KMS-11 (cell line): ENCODE measurements around the gene SLC13A3.

Experiments used
- H2AFZ ChIP-seq: fragments of 200-600 bp; sonication (generic); 2 replicates; pipeline ENCODE4 v1.6.1; 2016; ENCODE audit warnings: antibody characterized with exemption, mixed run types, low read depth
- H3K27ac ChIP-seq: fragments of 200-600 bp; sonication (generic); 2 replicates; pipeline ENCODE4 v1.6.1; 2016; ENCODE audit warnings: mild to moderate bottlenecking, mixed run types
- H3K27me3 ChIP-seq: fragments of 200-600 bp; sonication (generic); 2 replicates; pipeline ENCODE4 v1.6.1; 2017; ENCODE audit warnings: mild to moderate bottlenecking, low read depth, mixed run types, moderate library complexity; ENCODE audit not compliant: insufficient read depth
- H3K36me3 ChIP-seq: fragments of 200-600 bp; sonication (generic); 2 replicates; pipeline ENCODE4 v1.6.1; 2017; ENCODE audit warnings: mild to moderate bottlenecking, mixed run types; ENCODE audit not compliant: insufficient read depth
- H3K4me1 ChIP-seq: fragments of 200-600 bp; sonication (generic); 2 replicates; pipeline ENCODE4 v1.6.1; 2016; ENCODE audit warnings: mild to moderate bottlenecking, low read depth, mixed run types; ENCODE audit not compliant: poor library complexity, severe bottlenecking
- H3K4me2 ChIP-seq: fragments of 200-600 bp; sonication (generic); 2 replicates; pipeline ENCODE4 v1.7.0; 2016; ENCODE audit warnings: mild to moderate bottlenecking, mixed run types
- H3K4me3 ChIP-seq: fragments of 200-600 bp; sonication (generic); IDR thresholded peaks from 2 replicates; pipeline ENCODE4 v1.6.1; 2017; ENCODE audit warnings: low read depth, low read length, mixed read lengths; ENCODE audit not compliant: insufficient read depth
- H3K79me2 ChIP-seq: fragments of 200-600 bp; sonication (generic); 2 replicates; pipeline ENCODE4 v1.6.1; 2016; ENCODE audit warnings: low read depth, mixed run types; ENCODE audit not compliant: insufficient read depth
- H3K9ac ChIP-seq: fragments of 200-600 bp; sonication (generic); 2 replicates; pipeline ENCODE4 v1.6.1; 2016; ENCODE audit warnings: mild to moderate bottlenecking, mixed run types
- H4K20me1 ChIP-seq: fragments of 200-600 bp; sonication (generic); 2 replicates; pipeline ENCODE4 v1.6.1; 2016; ENCODE audit warnings: mild to moderate bottlenecking, mixed run types; ENCODE audit not compliant: insufficient read depth
- TF ChIP-seq, protein P1 (sequence below): fragments of 200-600 bp; sonication (generic); conservative IDR thresholded peaks from 2 replicates; pipeline ENCODE4 v1.6.1; 2017; ENCODE audit warnings: low read depth, mild to moderate bottlenecking, antibody characterized with exemption, low read length, moderate library complexity, mixed read lengths

SLC13A3 gene

DNA sequence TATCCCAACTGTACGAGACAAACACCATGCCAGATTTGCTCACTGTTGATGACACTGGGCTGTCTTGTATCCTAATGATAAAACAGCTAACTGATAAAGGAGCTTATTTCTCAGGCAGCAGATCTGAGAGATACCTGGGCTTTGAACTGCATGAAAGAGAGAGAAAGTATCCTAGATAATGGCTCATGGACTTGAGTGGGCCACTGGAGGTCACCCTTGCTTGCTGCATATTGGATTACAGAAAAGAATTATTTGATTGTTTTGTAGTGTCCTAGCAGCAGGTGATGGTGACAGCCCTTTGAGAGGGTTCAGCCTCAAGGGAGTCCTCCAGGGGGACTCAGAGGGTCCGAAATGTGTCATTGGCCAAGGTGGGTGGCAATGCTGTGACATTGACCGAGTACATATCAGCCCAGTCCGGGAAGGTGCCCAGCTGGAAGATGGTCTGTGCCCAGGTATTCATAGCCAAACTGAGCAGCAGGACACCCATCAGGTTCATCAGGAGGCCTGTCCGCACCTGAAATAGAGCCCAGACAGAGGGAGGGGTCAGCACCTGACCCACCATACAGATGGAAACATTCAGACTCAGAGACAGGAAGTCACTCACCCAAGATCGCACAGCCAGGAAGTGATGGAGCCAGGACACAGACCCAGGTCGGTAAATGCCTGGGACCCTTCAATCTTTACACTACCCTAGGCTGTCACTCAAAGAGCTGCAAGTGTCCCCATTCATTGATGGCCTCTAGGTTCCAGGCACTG, 91.4 kb downstream of the SLC13A3 start:
- Histone ChIP-seq H3K4me1 (peaks cover 9% of the 10 kb centered on the region), H3K9ac (no peak overlapping the region), H4K20me1 (no peaks in the 10 kb centered on the region), H3K4me2 (no peak overlapping the region), H3K4me3 (no peak overlapping the region), H3K27ac (no peak overlapping the region), H3K36me3 (no peaks in the 10 kb centered on the region), H3K79me2 (no peaks in the 10 kb centered on the region), H3K27me3 (no peaks in the 10 kb centered on the region), H2AFZ (no peak overlapping the region)
- TF ChIP-seq, protein P1, sequence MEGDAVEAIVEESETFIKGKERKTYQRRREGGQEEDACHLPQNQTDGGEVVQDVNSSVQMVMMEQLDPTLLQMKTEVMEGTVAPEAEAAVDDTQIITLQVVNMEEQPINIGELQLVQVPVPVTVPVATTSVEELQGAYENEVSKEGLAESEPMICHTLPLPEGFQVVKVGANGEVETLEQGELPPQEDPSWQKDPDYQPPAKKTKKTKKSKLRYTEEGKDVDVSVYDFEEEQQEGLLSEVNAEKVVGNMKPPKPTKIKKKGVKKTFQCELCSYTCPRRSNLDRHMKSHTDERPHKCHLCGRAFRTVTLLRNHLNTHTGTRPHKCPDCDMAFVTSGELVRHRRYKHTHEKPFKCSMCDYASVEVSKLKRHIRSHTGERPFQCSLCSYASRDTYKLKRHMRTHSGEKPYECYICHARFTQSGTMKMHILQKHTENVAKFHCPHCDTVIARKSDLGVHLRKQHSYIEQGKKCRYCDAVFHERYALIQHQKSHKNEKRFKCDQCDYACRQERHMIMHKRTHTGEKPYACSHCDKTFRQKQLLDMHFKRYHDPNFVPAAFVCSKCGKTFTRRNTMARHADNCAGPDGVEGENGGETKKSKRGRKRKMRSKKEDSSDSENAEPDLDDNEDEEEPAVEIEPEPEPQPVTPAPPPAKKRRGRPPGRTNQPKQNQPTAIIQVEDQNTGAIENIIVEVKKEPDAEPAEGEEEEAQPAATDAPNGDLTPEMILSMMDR = no peak

DNA sequence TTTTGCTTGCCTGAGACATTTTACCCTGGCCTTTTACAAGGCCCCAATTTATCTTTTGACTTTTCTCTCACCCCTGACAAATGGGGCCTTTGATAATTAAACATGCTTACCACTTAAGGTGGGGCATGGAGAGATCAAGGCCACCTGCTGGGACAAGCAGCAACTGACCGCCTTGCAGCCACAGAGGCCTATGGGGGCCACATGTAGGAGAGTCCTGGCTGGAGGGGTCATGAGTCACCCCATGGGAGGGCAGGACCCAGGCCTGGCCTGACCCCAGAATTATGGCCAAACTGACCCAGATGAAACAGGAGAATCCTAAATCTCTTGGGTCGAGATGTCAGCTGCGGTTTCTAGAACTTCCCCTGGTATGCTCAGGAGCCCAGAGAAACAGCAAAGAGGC, 92.3 kb downstream of the SLC13A3 start:
- H3K27me3 ChIP-seq = no peaks in the 10 kb centered on the region
- H3K36me3 ChIP-seq = no peaks in the 10 kb centered on the region
- no peaks in the 10 kb centered on the region for H4K20me1 ChIP-seq
- no peak overlapping the region for H2AFZ ChIP-seq
- H3K4me1 ChIP-seq = peaks cover 17% of the 10 kb centered on the region
- H3K4me3 ChIP-seq = no peak overlapping the region
- H3K4me2 ChIP-seq = no peak overlapping the region
- H3K27ac ChIP-seq = no peak overlapping the region
- TF ChIP-seq, protein P1 = no peak
- no peak overlapping the region for H3K9ac ChIP-seq
- H3K79me2 ChIP-seq = no peaks in the 10 kb centered on the region

DNA sequence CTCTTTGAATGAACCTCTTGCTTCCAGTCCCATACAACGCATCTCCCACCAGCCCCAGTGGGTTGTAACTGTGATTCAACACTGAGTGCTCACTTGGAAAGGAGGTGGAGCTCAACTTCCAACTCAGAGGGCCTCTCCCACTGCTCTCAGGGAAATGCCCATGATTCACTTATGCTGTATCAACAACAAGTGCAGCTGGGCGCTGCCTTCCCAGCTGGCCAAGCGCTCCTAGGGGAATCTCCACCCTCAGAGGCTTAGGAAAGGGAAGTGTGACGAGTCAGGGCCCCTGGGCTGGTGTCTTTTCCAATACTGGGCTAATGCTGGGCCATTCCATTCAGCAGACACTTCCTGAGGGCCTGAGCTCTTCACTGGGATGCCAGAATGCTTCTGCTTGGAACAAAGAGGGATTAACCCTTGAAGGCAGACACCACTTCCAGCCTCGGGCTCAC, 92.7 kb downstream of the SLC13A3 start:
- no peak overlapping the region for H3K4me2 ChIP-seq
- no peak overlapping the region for H2AFZ ChIP-seq

DNA sequence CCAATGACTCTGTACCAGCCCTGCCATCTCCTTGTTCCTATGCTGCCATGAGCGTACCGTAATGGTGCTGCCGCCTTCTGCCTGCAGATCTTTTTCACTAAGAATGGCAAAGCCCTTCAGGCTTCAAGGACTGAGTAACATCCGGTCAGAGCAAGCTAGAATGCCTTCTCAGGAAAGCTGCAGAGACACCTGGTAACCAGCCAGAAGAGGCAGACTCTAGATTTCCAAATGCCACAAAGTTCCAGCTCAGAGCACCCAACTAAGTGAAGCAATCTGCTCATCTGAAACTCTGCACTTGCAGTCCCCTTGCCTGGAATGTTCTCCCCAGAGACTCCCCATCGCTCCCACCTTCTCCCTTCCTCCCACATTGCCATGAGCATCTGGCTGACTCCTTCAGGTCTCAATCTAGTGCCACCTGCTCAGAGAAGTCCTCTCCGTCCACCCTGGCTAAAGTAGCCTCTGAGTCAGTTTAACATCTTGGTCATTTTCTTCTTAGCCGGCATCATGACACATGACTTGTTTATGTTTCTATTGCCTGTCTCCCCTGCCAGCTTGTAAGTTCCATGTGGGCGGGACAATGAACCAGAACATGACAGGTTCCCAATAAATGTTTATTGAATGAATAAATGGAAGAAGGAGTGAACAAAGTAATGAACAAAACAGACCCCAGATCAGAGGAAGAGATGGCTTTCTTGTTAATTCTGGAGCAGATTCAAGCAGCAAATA, 93.9 kb downstream of the SLC13A3 start:
- Histone ChIP-seq H3K4me3 (no peak overlapping the region), H4K20me1 (no peaks in the 10 kb centered on the region), H3K27me3 (no peaks in the 10 kb centered on the region), H3K36me3 (no peaks in the 10 kb centered on the region), H3K79me2 (no peaks in the 10 kb centered on the region), H3K4me2 (no peak overlapping the region), H3K27ac (no peak overlapping the region), H3K9ac (no peak overlapping the region), H3K4me1 (peaks cover 33% of the 10 kb centered on the region), H2AFZ (no peak overlapping the region)
- TF ChIP-seq, protein P1 = no peak

More for the DNA sequence above, 92.7 kb downstream of the SLC13A3 start:
- TF ChIP-seq, protein P1 = no peak
- Histone ChIP-seq H3K4me1 (peaks cover 22% of the 10 kb centered on the region), H3K36me3 (no peaks in the 10 kb centered on the region), H3K79me2 (no peaks in the 10 kb centered on the region), H3K27me3 (no peaks in the 10 kb centered on the region), H3K27ac (no peak overlapping the region), H4K20me1 (no peaks in the 10 kb centered on the region), H3K9ac (no peak overlapping the region), H3K4me3 (no peak overlapping the region)
